ENCODE results near the gene VEZT.
A peak's percentile ranks its signal among the peaks of the same experiment; 100 is the strongest.

VEZT gene

GRCh38 chr12:95325501-95325900, 107.9 kb downstream of the VEZT start:
- TF ChIP-seq, protein P1, sequence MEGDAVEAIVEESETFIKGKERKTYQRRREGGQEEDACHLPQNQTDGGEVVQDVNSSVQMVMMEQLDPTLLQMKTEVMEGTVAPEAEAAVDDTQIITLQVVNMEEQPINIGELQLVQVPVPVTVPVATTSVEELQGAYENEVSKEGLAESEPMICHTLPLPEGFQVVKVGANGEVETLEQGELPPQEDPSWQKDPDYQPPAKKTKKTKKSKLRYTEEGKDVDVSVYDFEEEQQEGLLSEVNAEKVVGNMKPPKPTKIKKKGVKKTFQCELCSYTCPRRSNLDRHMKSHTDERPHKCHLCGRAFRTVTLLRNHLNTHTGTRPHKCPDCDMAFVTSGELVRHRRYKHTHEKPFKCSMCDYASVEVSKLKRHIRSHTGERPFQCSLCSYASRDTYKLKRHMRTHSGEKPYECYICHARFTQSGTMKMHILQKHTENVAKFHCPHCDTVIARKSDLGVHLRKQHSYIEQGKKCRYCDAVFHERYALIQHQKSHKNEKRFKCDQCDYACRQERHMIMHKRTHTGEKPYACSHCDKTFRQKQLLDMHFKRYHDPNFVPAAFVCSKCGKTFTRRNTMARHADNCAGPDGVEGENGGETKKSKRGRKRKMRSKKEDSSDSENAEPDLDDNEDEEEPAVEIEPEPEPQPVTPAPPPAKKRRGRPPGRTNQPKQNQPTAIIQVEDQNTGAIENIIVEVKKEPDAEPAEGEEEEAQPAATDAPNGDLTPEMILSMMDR (conservative IDR thresholded peaks at IDR 0.05): no peak
- no peak overlapping the region for H3K27ac ChIP-seq

DNA sequence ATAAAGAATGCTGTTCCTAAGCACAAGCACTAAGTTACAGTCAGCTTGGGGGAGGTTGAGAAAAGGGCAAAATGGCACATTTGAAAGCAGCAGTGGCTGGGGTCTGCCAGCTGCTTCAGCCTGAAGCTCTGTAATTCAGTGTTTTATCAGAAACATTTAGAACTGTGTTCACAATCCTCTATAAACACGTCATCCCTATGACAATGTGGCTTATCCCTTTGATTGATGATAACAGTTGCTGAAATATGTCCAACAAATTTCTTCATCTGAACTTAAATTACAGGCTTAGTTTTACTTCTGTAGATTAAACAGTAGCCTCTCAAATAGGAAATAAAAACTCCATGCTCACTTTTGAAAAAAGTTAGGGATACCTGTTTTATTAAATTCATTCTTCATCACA, 108.8 kb downstream of the VEZT start:
- H3K27ac ChIP-seq: 0 out of 2 replicates have a peak overlapping the region, but pooled peaks have one; percentile 16
- TF ChIP-seq, protein P1 (conservative IDR thresholded peaks at IDR 0.05): no peak

- 0 out of 2 replicates have a peak overlapping the region, but pooled peaks have one; percentile 16 for H3K27ac ChIP-seq
Measured at GRCh38 chr12:95326855-95327254, 109.2 kb downstream of the VEZT start.

DNA sequence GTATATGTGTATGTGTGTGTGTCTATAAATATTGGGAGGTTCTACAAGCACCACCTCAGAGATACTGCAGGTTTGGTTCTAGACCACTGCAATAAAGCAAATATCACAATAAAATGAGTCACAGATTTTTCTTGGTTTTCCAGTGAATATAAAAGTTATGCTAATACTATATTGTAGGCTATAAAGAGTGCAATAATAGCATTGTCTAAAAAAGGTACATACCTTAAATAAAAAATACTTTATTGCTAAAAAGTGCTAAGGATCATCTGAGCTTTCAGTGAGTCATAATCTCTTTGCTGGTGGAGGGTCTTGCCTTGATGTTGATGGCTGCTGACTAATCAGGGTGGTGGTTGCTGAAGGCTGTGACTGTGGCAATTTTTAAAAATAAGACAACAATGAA, 111.1 kb downstream of the VEZT start:
- TF ChIP-seq, protein P1 (conservative IDR thresholded peaks at IDR 0.05): no peak
- no peak overlapping the region for H3K27ac ChIP-seq

More at GRCh38 chr12:95326855-95327254, 109.2 kb downstream of the VEZT start:
- TF ChIP-seq, protein P1 (conservative IDR thresholded peaks at IDR 0.05): no peak

DNA sequence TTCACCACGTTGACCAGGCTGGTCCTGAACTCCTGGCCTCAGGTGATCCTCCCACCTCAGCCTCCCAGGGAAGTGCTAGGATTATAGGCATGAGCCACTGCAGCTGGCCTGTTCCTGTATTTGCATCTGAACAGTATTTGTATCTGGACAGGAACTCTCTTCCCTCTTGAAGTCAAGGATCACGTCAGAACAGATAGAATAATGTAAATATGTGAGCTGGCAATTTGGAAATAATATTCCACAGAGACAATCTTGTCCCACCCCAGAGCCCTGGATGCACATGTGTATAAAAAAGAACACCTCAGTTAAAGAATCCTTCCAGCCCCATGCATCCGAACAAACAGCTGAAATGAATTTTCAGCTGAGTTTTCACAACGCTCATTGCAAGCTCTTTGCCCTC, 118.3 kb downstream of the VEZT start:
- H3K27ac ChIP-seq: peak overlapping the region; percentile 74
- TF ChIP-seq, protein P1 (conservative IDR thresholded peaks at IDR 0.05): no peak

DNA sequence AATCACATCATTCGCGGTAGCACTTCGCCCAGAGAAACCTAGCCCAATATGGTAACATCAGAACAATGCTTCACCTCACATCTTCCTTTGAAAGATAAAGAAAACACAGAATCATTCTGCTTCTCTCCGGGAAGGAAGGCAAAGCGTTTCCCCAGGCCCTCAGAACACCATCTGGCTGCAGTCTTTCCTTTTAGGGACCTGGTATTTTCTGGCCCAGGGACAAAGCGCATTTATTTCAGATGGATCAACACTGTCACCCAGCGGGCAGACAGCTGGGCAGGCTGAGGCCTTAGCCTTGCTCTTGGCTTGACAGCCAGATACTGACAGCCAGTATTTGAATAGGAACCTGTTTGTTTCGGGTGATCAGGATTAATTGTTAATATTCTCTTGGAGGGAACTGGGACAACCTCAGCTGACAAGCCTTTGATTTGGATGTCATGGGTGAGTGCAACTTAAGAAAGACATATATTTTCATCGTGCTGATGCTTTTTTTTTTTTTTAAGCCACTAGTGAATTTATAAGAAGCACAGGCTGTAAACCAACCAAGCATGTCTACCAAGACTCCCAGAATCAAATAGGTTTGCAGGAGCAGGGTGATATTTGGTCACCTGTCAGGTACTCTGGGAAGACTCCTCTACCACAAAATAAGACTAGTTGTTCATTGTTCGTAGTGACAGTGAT, 118.9 kb downstream of the VEZT start:
- TF ChIP-seq, protein P1 (conservative IDR thresholded peaks at IDR 0.05): peak; percentile 99
- H3K27ac ChIP-seq: peak overlapping the region; percentile 74

- H3K27ac ChIP-seq: peak overlapping the region; percentile 74
- TF ChIP-seq, protein P1 (conservative IDR thresholded peaks at IDR 0.05): no peak
Measured at GRCh38 chr12:95337146-95337545, 119.5 kb downstream of the VEZT start.
